K562 (cell line): Measurements from ENCODE around the gene OR5D16. TPM values are rescaled to one million over a fixed set of nuclear protein-coding genes. Genes with fewer than 3 reads are reported as not detected.

ENCODE experiments used
- SIN3A ChIP-seq, 2 experiments: fragments of 150-350 bp in 1 of 2; IDR thresholded peaks; 2 replicates each; pipeline ENCODE4 v1.6.1; 2011 to 2016; ENCODE audit warnings: borderline replicate concordance in 2 of 2, low read depth in 2 of 2, low read length in 2 of 2, mild to moderate bottlenecking in 2 of 2, moderate library complexity in 2 of 2; ENCODE audit not compliant: control insufficient read depth in 1 of 2
- SRSF3 ChIP-seq: fragments of 200-400 bp; formaldehyde crosslinking; IDR thresholded peaks from 2 replicates; pipeline ENCODE4 v1.6.1; 2016; ENCODE audit warnings: mild to moderate bottlenecking, low read length, moderate library complexity; ENCODE audit not compliant: insufficient read depth
- TGIF2 ChIP-seq: sonication (generic); formaldehyde crosslinking; IDR thresholded peaks from 2 replicates; pipeline ENCODE4 v1.8.1; 2022; ENCODE audit warnings: mild to moderate bottlenecking, missing genetic modification reagents, moderate library complexity
- polyA plus RNA-seq, 8 experiments: library from polyadenylated mRNA; depleted of rRNA in 4 of 8; stranded (reverse) in 5 of 8; unstranded in 3 of 8; fragments of >200 nt; fragmentation: Nextera tagmentation in 2 of 8; fragmentation: Illumina TruSeq in 1 of 8; extraction: Ambion mirVana in 2 of 8; extraction: Trizol in 1 of 8; gene quantifications; 2 replicates each; pipeline versions ENCODE4 v1.2.1 to v1.2.3, GENCODE V29; 2011 to 2014; ENCODE audit warnings: inconsistent platforms in 1 of 8, missing spikeins in 1 of 8
- total RNA-seq, 7 experiments: library from RNA; depleted of rRNA in 6 of 7; stranded (reverse); fragments of >200 nt in 6 of 7; fragmentation: Illumina TruSeq in 2 of 7; extraction: Trizol in 2 of 7; gene quantifications; 2 replicates each; pipeline versions ENCODE4 v1.2.1 to v1.2.3, GENCODE V29; 2011 to 2021; ENCODE audit warnings: low replicate concordance in 1 of 7
- TF ChIP-seq, protein P1 (sequence below): sonication (generic); formaldehyde crosslinking; IDR thresholded peaks from 2 replicates; pipeline ENCODE4 v1.8.1; 2023; ENCODE audit warnings: missing genetic modification reagents, mild to moderate bottlenecking, borderline replicate concordance
- TF ChIP-seq, protein P2 (sequence below): IDR thresholded peaks from 2 replicates; pipeline ENCODE4 v1.6.1; 2011; ENCODE audit not compliant: insufficient read length; ENCODE audit errors: extremely low read depth

OR5D16 gene
- total and polyA plus RNA-seq, 9 of the 15 experiments (the other 6 are each of a cell fraction or from before 2014, with no cell fraction given) = not detected

DNA sequence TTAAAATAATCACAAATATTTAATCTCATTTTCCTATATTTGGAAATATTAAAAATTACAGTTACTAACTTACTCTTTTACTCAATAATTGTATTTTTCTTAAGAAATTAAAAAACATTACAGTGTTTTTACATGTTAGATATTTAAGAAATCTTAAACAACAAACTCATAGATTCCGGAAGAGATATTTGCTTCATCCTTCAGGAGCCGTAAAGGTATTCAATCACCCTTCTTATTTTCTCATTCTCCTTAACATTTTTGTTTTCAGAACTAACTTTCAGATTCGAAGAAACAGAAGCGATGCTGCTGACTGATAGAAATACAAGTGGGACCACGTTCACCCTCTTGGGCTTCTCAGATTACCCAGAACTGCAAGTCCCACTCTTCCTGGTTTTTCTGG is 19.2 kb upstream of the OR5D16 start, which contains the start of gene OR5D18 (continued):
- TF ChIP-seq, protein P1, sequence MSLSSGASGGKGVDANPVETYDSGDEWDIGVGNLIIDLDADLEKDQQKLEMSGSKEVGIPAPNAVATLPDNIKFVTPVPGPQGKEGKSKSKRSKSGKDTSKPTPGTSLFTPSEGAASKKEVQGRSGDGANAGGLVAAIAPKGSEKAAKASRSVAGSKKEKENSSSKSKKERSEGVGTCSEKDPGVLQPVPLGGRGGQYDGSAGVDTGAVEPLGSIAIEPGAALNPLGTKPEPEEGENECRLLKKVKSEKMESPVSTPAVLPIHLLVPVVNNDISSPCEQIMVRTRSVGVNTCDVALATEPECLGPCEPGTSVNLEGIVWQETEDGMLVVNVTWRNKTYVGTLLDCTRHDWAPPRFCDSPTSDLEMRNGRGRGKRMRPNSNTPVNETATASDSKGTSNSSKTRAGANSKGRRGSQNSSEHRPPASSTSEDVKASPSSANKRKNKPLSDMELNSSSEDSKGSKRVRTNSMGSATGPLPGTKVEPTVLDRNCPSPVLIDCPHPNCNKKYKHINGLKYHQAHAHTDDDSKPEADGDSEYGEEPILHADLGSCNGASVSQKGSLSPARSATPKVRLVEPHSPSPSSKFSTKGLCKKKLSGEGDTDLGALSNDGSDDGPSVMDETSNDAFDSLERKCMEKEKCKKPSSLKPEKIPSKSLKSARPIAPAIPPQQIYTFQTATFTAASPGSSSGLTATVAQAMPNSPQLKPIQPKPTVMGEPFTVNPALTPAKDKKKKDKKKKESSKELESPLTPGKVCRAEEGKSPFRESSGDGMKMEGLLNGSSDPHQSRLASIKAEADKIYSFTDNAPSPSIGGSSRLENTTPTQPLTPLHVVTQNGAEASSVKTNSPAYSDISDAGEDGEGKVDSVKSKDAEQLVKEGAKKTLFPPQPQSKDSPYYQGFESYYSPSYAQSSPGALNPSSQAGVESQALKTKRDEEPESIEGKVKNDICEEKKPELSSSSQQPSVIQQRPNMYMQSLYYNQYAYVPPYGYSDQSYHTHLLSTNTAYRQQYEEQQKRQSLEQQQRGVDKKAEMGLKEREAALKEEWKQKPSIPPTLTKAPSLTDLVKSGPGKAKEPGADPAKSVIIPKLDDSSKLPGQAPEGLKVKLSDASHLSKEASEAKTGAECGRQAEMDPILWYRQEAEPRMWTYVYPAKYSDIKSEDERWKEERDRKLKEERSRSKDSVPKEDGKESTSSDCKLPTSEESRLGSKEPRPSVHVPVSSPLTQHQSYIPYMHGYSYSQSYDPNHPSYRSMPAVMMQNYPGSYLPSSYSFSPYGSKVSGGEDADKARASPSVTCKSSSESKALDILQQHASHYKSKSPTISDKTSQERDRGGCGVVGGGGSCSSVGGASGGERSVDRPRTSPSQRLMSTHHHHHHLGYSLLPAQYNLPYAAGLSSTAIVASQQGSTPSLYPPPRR (CRISPR knock-in tag) = no peak
- TF ChIP-seq SIN3A (IDR thresholded peaks at IDR 0.05; ENCODE audit: borderline replicate concordance in 2 of 2, control insufficient read depth in 1 of 2, low read depth in 2 of 2, low read length in 2 of 2) (no peak), SRSF3 (no peak), TGIF2 (CRISPR knock-in tag) (no peak)
- TF ChIP-seq, protein P2, sequence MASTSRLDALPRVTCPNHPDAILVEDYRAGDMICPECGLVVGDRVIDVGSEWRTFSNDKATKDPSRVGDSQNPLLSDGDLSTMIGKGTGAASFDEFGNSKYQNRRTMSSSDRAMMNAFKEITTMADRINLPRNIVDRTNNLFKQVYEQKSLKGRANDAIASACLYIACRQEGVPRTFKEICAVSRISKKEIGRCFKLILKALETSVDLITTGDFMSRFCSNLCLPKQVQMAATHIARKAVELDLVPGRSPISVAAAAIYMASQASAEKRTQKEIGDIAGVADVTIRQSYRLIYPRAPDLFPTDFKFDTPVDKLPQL = no peak
